GM12801 (cell line): Measurements from ENCODE around the gene ASB14.

ENCODE experiments used
- TF ChIP-seq, protein P1 (sequence below): IDR thresholded peaks from one replicate; pipeline ENCODE4 v1.5.1; 2011; ENCODE audit warnings: control low read depth; ENCODE audit not compliant: insufficient read length; ENCODE audit errors: extremely low read depth

The ASB14 gene

DNA sequence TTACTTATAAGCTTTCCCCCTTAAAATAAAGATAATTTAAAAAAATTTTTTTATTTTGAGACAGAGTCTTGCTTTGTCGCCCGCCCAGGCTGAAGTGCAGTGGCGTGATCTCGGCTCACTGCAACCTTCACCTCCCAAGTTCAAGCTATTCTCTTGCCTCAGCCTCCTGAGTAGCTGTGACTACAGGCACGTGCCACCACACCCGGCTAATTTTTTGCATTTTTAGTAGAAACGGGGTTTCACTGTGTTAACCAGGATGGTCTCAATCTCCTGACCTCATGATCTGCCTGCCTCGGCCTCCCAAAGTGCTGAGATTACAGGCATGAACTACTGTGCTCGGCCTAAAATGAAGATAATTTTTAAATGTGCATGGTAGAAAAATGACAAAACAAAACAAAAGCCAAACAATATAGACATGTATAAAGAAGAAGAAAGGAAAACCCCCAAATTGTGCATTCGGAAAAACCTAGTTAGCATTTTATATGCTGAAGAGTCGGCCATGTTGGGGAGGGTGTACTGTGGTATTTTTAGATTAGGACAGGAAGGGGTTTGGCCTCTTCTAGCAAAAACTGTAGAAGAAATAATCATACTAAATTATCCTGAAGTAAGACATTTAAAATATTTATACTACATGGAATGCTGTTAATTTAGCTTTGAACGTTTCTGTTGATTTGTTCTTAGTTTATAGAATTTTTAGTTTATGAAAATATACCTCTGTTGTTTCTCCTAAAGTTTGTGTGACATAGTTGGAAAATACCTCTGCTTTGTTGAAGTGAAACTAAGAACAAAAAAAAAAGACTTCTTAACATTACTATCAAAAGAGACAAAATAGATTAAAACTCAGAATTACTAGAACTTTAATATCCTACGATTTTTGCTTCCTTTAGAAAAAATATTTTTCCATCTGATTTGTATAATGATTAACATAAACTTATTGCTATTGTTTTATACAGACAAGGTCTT, 57.6 kb downstream of the ASB14 start:
- TF ChIP-seq, protein P1, sequence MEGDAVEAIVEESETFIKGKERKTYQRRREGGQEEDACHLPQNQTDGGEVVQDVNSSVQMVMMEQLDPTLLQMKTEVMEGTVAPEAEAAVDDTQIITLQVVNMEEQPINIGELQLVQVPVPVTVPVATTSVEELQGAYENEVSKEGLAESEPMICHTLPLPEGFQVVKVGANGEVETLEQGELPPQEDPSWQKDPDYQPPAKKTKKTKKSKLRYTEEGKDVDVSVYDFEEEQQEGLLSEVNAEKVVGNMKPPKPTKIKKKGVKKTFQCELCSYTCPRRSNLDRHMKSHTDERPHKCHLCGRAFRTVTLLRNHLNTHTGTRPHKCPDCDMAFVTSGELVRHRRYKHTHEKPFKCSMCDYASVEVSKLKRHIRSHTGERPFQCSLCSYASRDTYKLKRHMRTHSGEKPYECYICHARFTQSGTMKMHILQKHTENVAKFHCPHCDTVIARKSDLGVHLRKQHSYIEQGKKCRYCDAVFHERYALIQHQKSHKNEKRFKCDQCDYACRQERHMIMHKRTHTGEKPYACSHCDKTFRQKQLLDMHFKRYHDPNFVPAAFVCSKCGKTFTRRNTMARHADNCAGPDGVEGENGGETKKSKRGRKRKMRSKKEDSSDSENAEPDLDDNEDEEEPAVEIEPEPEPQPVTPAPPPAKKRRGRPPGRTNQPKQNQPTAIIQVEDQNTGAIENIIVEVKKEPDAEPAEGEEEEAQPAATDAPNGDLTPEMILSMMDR: no peak

DNA sequence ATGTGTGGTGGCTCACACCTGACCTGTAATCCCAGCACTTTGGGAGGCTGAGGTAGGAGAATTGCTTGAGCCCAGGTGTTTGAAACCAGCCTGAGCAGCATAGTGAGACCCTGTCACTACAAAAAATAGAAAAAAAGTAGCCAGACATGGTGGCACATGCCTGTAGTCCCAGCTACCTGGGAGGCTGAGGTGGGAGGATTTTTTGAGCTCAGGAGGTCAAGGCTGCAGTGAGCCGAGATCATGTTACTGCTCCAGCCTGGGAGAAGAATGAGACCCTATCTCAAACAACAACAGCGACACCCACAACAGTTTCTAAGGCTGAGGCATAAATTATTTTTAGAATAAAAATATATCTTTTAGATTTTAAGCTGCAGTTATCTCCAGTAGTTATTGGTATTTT, 58.7 kb downstream of the ASB14 start:
- TF ChIP-seq, protein P1: no peak

DNA sequence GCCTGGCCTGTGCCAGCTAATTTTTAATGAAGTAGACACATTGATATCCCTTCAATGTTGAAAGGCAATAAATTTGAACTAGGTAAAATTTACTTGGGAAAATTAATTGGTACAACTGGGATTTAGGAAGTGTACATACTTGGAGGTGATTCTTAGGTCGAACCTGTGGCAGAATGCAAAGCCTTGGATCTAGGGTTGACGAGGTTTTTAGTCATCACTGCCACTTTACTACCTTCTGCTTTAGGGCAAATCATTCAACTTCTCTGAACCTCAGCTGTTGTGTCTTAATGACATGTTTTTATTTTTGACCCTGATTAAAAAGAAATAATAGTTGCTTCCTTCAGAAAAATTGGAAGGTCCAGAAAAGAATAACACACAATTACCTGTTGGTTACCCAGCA, 62.5 kb downstream of the ASB14 start:
- TF ChIP-seq, protein P1: no peak

DNA sequence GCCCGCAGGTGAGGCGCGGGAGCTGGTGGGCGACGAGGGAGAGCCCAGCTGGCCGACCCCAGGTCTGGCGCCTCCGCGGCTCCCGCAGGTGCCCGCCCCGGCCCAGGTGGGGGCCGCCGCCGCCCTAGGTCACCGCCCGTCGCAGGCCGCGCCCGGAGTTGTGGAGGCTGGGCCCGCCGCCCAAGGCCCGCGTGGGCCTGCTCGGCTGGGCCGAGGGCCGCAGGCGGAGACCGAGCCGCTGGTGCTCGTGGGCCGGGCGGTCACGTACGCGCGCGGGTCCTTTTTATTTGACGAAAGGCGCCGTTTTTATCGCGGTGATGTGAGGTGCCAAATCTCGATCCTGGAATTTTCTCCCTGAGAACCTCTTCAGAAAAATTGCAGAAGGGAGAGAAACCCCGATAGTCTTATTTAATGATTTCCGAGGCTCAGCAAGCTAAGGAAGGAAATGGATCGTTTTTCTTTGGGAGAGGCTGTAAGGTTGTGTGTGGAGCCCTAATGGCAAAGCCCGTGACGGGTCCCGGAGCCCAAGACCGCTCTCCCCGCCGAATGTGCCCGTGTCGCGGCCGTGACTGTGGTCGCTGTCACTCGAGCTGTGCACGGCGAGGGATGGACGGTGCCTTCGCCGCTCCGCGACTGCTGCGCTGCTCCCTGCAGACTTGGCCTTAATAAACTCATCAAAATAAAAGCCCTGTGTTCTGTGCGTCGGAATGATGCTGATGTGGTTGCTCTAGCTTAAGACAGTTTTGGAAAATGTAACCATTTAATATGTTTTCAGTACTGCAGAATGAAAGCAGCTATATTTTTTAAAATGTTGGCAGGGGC, 64.3 kb downstream of the ASB14 start:
- TF ChIP-seq, protein P1: no peak

DNA sequence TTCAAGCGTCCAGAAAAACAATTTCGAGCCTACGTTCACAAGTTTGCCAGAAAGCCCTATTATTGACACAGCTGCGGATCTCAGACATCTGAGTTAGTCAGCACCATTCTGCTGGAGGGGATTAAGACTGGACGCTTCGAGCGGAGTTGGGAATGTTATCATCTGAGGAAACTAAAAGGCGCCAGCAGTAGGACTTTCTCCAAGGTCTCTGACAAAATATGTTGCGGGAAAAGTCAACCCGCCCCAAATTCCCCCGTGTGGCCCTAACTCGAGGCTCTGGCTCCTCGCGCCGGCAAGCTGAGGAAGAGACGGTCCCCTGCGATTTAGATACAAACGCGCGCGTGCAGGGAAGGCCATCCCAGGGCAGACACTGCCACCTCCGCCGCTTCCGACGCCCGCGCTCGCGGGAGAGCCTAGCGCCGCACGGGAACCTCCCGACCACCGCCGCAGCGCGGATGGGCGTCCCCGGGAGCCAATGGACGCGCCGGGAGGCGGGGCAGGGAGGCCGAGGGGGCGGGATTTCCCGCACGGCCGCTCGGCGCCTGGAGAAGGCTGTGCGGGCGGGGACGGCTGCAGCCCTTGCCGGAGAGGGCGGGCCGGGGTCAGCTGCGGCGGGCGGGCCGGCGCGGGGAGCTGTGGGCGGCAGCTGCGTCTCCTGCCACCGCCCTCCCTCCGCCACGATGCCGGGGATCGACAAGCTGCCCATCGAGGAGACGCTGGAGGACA, 65.1 kb downstream of the ASB14 start, which contains the start of gene APPL1:
TSS of gene APPL1 (plus strand) at position 526 of the 726 bp plus-strand sequence. CDS start at position 681, 155 bp downstream.
- TF ChIP-seq, protein P1: no peak

DNA sequence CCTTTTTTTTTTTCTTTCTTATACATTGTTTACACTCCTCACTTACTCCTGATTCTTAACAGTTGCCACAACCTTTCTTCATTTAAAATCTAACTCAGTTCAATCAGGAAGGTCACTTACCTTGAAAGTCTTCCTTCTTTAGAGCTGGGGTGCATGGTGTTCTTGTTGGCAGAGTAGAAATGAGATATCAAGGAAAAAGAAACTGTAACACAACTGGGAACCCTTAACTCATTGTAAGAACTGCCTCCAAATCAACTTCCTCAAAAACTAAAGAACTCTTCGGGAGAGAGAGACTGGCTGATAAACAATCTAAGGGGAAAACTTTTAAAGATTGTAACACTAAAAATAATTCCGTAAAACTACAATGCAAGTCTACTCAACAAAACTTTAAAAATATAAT, 66.3 kb downstream of the ASB14 start:
- TF ChIP-seq, protein P1: no peak
